Omental fat pad (tissue), 4 donors: ENCODE data around the gene KCNQ1. TPM values are rescaled to one million over a fixed set of nuclear protein-coding genes. Genes with fewer than 3 reads are reported as not detected.

Experiments
- ATAC-seq: fragments of 150-250 bp; one replicate; pipeline ENCODE4 v1.9.1; 2016; ENCODE audit warnings: mild to moderate bottlenecking, moderate library complexity; ENCODE audit not compliant: low FRiP score
- DNase-seq: peaks from one replicate; pipeline ENCODE4 v3.0.0-alpha.2; 2019; ENCODE audit warnings: low spot score
- total RNA-seq, 4 donors: library from RNA; depleted of rRNA; stranded (reverse); fragments of >200 nt; gene quantifications; one replicate each; pipeline ENCODE4 v1.1.0, GENCODE V29; 2016
- TF ChIP-seq, protein P1 (sequence below), 3 donors: fragments of 450-650 bp; IDR thresholded peaks; one replicate each; pipeline ENCODE4 v1.5.1; 2016 to 2017; ENCODE audit warnings: antibody characterized with exemption in 3 of 3, mild to moderate bottlenecking in 3 of 3, moderate library complexity in 2 of 3

The KCNQ1 gene
- total RNA-seq, 4 donors from 2014 or later = 4.5 to 5.9 (median 5.2) TPM

DNA sequence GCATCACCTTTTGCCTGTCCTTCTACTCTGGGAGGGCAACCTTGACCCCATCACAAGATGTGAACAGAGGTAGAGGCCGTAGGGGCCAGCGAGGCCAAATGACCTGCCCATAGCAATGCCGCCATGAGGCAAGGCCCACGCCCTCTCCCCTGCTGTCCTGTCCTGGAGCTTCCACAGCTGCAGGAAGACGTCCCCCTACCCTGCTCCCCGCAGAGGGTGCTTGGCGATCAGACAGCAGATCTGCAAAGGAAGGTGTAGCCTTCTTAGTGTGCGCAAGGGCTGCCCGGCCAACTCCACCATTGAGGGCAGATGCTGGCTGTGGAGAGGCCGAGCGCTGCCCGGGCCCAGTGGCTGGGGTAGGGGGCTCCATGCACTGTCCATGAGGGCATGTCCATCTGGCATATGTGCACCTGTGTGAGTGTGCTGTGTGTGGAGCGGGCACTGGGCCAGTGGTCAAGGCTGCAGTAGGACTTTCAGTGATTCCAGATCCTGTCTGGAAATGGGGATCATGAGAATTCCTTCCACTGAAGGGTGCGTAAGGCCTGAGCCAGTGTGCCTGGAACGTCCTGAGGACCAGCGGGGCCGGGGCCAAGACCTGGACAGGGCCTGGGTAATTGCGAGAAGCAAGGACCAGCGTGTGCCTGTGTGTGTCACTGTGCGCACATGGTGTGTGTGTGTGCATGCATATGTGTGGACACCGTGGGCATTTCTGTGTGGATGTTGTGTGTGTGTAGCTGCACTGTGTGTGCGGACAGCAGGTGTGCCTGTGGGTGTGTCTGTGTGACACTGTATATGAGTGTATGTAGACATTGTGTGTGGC is 11.5 kb upstream of the KCNQ1 start:
- TF ChIP-seq, protein P1, sequence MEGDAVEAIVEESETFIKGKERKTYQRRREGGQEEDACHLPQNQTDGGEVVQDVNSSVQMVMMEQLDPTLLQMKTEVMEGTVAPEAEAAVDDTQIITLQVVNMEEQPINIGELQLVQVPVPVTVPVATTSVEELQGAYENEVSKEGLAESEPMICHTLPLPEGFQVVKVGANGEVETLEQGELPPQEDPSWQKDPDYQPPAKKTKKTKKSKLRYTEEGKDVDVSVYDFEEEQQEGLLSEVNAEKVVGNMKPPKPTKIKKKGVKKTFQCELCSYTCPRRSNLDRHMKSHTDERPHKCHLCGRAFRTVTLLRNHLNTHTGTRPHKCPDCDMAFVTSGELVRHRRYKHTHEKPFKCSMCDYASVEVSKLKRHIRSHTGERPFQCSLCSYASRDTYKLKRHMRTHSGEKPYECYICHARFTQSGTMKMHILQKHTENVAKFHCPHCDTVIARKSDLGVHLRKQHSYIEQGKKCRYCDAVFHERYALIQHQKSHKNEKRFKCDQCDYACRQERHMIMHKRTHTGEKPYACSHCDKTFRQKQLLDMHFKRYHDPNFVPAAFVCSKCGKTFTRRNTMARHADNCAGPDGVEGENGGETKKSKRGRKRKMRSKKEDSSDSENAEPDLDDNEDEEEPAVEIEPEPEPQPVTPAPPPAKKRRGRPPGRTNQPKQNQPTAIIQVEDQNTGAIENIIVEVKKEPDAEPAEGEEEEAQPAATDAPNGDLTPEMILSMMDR (IDR thresholded peaks at IDR 0.05) = no peak
- DNase-seq (no peak), ATAC-seq (no peak)

GRCh38 chr11:2434008-2434407 is 10.8 kb upstream of the KCNQ1 start:
- ATAC-seq (no peak), DNase-seq (no peak)
- TF ChIP-seq, protein P1 (IDR thresholded peaks at IDR 0.05) = no peak

DNA sequence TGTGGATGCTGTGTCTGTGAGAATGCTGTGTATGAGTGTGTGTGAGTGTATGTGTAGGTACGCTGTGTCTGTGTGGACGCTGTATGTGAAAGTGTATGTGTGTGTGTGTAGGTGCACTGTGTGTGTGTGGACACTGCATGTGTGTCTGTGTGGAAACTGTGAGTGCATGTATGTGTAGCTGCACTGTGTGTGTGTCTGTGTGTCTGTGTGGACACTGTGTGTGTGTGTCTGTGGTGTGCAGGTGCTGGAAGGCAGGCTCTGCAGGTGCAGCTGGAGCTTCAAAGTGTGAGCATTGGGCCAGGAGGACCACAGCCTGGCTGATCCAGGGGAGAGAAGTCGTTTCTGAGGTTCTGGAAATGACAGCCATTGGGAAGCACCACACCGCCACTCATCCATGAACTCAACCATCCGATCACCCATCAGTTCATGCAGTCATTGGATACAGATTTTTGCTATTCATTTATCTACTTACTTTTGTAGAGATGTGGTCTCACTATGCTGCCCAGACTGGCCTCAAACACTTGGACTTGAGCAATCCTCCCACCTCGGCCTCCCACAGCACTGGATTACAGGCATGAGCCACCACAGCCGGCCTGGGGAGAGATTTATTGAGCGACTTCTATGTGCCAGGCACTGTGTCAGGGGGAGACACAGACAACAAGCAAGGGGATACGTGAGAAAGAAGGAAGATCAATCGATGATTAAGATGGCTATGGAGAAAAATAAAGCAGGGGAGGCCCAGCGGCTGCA is 10.1 kb upstream of the KCNQ1 start:
- TF ChIP-seq, protein P1 (IDR thresholded peaks at IDR 0.05) = no peak
- ATAC-seq (no peak), DNase-seq (no peak)

DNA sequence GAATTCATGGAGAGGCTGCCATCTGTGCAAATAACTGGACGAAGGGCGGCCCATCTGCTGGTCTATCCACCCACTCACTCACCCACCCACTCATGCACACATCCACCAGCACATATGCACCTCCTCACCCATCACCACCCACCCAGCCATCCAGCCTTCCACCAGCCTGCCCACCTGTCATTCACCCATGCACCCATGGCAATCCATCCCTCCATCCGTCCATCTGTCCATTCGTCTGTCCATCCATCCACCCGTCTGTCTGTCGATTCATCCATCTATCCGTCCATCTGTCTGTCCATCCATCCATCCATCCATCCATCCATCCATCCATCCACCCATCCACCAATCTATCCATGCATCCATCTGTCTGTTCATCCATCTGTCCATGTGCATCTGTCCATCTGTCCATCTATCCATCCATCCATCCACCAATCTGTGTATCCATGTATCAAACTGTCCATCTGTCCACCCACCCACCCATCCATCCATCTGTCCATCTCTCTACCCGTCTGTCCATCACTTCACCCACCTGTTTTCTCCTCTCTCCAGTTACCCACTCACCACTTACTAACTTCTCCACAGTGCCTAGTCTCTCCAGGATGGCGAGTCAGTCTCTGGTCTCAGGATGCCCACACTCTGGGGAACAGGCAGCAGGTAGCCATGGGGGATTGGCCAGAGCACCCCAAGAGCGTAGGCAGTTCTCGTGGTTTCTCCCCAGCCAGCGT is 9.4 kb upstream of the KCNQ1 start:
- DNase-seq (no peak), ATAC-seq (no peak)
- TF ChIP-seq, protein P1 (IDR thresholded peaks at IDR 0.05) = no peak

- TF ChIP-seq, protein P1 (IDR thresholded peaks at IDR 0.05) = no peak
- DNase-seq (no peak), ATAC-seq (no peak)
These were observed 8.7 kb upstream of the KCNQ1 start for GRCh38 chr11:2436013-2436520.

GRCh38 chr11:2436521-2437031 is 8.2 kb upstream of the KCNQ1 start:
- no peak for ATAC-seq

More at GRCh38 chr11:2436521-2437031, 8.2 kb upstream of the KCNQ1 start:
- no peak for DNase-seq
- TF ChIP-seq, protein P1 (IDR thresholded peaks at IDR 0.05) = no peak
